SK-N-SH treated with all-trans-retinoic acid at 6 μM for 48 hours (cell line): ENCODE measurements around the gene EIF2S1.

ENCODE experiments used
- ATAC-seq: fragments of 200-7000 bp; cut with Tn5 transposase; 3 replicates; pipeline ENCODE4 v1.9.1; 2020; ENCODE audit warnings: mild to moderate bottlenecking, moderate library complexity
- ARNTL ChIP-seq: fragments of 450-650 bp; formaldehyde crosslinking; IDR thresholded peaks from 2 replicates; pipeline ENCODE4 v1.5.0; 2020; ENCODE audit warnings: low read depth, mild to moderate bottlenecking, moderate library complexity, borderline replicate concordance
- CSDC2 ChIP-seq: fragments of 250-450 bp; sonication (Bioruptor Pico); IDR thresholded peaks from 2 replicates; pipeline ENCODE4 v1.5.0; 2020; ENCODE audit warnings: mild to moderate bottlenecking, moderate library complexity
- CSRNP3 ChIP-seq: fragments of 250-450 bp; sonication (Bioruptor Pico); IDR thresholded peaks from 2 replicates; pipeline ENCODE4 v1.5.1; 2021; ENCODE audit warnings: mild to moderate bottlenecking, moderate library complexity
- ESRRG ChIP-seq: fragments of 250-450 bp; sonication (Bioruptor Pico); IDR thresholded peaks from 2 replicates; pipeline ENCODE4 v1.6.1; 2021; ENCODE audit warnings: mild to moderate bottlenecking
- GLIS3 ChIP-seq: fragments of 250-450 bp; sonication (Bioruptor Pico); IDR thresholded peaks from 2 replicates; pipeline ENCODE4 v1.5.0; 2020; ENCODE audit warnings: mild to moderate bottlenecking, moderate library complexity
- ISL1 ChIP-seq: fragments of 250-450 bp; sonication (Bioruptor Pico); IDR thresholded peaks from 2 replicates; pipeline ENCODE4 v2.1.2; 2022; ENCODE audit warnings: mild to moderate bottlenecking, moderate library complexity
- OSR1 ChIP-seq: fragments of 250-450 bp; sonication (Bioruptor Pico); IDR thresholded peaks from 2 replicates; pipeline ENCODE4 v1.8.0; 2022; ENCODE audit warnings: moderate library complexity, mild to moderate bottlenecking, inconsistent platforms
- PATZ1 ChIP-seq: fragments of 250-450 bp; sonication (Bioruptor Pico); IDR thresholded peaks from 2 replicates; pipeline ENCODE4 v1.8.0; 2020; ENCODE audit warnings: mild to moderate bottlenecking, moderate library complexity, borderline replicate concordance
- RARB ChIP-seq: fragments of 250-450 bp; sonication (Bioruptor Pico); IDR thresholded peaks from 2 replicates; pipeline ENCODE4 v1.8.0; 2021; ENCODE audit warnings: mild to moderate bottlenecking, moderate library complexity
- SNAI2 ChIP-seq: fragments of 250-450 bp; sonication (Bioruptor Pico); IDR thresholded peaks from 2 replicates; pipeline ENCODE4 v1.5.0; 2020; ENCODE audit warnings: mild to moderate bottlenecking, moderate library complexity
- TCF4 ChIP-seq: fragments of 250-450 bp; sonication (Bioruptor Pico); IDR thresholded peaks from 2 replicates; pipeline ENCODE4 v1.8.0; 2021; ENCODE audit warnings: mild to moderate bottlenecking, moderate library complexity, borderline replicate concordance
- TSHZ2 ChIP-seq: fragments of 250-450 bp; sonication (Bioruptor Pico); IDR thresholded peaks from 2 replicates; pipeline ENCODE4 v1.5.0; 2020; ENCODE audit warnings: mild to moderate bottlenecking, moderate library complexity
- ZFP3 ChIP-seq: fragments of 250-450 bp; sonication (Bioruptor Pico); IDR thresholded peaks from 2 replicates; pipeline ENCODE4 v1.5.0; 2020; ENCODE audit warnings: mild to moderate bottlenecking, moderate library complexity
- ZFP30 ChIP-seq: fragments of 450-650 bp; formaldehyde crosslinking; IDR thresholded peaks from 2 replicates; pipeline ENCODE4 v1.5.0; 2022; ENCODE audit warnings: mild to moderate bottlenecking, moderate library complexity
- ZNF565 ChIP-seq: fragments of 450-650 bp; formaldehyde crosslinking; conservative IDR thresholded peaks from 2 replicates; pipeline ENCODE4 v1.5.0; 2020; ENCODE audit warnings: low read depth, mild to moderate bottlenecking, moderate library complexity
- ZNF70 ChIP-seq: fragments of 450-650 bp; formaldehyde crosslinking; IDR thresholded peaks from 2 replicates; pipeline ENCODE4 v1.5.0; 2020; ENCODE audit warnings: mild to moderate bottlenecking, moderate library complexity
- ZNF8 ChIP-seq: fragments of 450-650 bp; formaldehyde crosslinking; IDR thresholded peaks from 2 replicates; pipeline ENCODE4 v1.5.0; 2020; ENCODE audit warnings: mild to moderate bottlenecking, moderate library complexity

EIF2S1 gene

GRCh38 chr14:67372833-67373232 is 12.7 kb downstream of the EIF2S1 start:
- no peak for TF ChIP-seq ARNTL (CRISPR knock-in tag)
- no peak for TF ChIP-seq TSHZ2
- TF ChIP-seq ESRRG (CRISPR knock-in tag): no peak
- TF ChIP-seq ZFP30 (CRISPR knock-in tag): no peak
- no peak for TF ChIP-seq ZFP3 (CRISPR knock-in tag)
- no peak for TF ChIP-seq GLIS3 (CRISPR knock-in tag)
- no peak for ATAC-seq

GRCh38 chr14:67373347-67373746 is 13.2 kb downstream of the EIF2S1 start:
- TF ChIP-seq CSRNP3 (no peak), ZFP3 (CRISPR knock-in tag) (no peak), ZNF70 (no peak), ESRRG (CRISPR knock-in tag) (no peak), CSDC2 (CRISPR knock-in tag) (no peak), ISL1 (no peak), SNAI2 (CRISPR knock-in tag) (no peak), OSR1 (CRISPR knock-in tag) (no peak), GLIS3 (CRISPR knock-in tag) (no peak), ARNTL (CRISPR knock-in tag) (no peak), PATZ1 (CRISPR knock-in tag) (no peak), ZNF8 (no peak)
- no peak for ATAC-seq

- ATAC-seq: no peak
- no peak for TF ChIP-seq OSR1 (CRISPR knock-in tag)
Observed at GRCh38 chr14:67377916-67378315, 17.8 kb downstream of the EIF2S1 start.

GRCh38 chr14:67385120-67385519 is 25.0 kb downstream of the EIF2S1 start:
- ATAC-seq: no peak
- TF ChIP-seq TSHZ2 (no peak), TCF4 (CRISPR knock-in tag) (no peak), ZNF565 (no peak), ZNF8 (no peak), ESRRG (CRISPR knock-in tag) (no peak), CSRNP3 (no peak), ZNF70 (no peak), RARB (no peak), CSDC2 (CRISPR knock-in tag) (no peak), PATZ1 (CRISPR knock-in tag) (no peak), SNAI2 (CRISPR knock-in tag) (no peak), GLIS3 (CRISPR knock-in tag) (no peak)
